Activated T-helper 1 cell treated with anti-CD3 and anti-CD28 coated beads, Interleukin-2, amount 50 U/mL, for 16 hours (primary cell): ENCODE data around the gene FBN3.

Experiments used
- DNase-seq, 2 donors: peaks; one replicate each; pipeline ENCODE4 v3.0.0-alpha.2; 2020; ENCODE audit warnings: low read depth in 1 of 2, low spot score in 1 of 2

FBN3 gene

GRCh38 chr19:8093740-8094139 lies 55.7 kb downstream of the FBN3 start:
- no peak for DNase-seq

- no peak for DNase-seq
Measured at GRCh38 chr19:8090950-8091349, 58.4 kb downstream of the FBN3 start.

- DNase-seq: no peak
Measured at GRCh38 chr19:8089664-8090601, 59.5 kb downstream of the FBN3 start.

- DNase-seq: no peak
Measured at GRCh38 chr19:8088752-8089663, 60.4 kb downstream of the FBN3 start.

GRCh38 chr19:8087876-8088275 lies 61.5 kb downstream of the FBN3 start:
- no peak for DNase-seq

- no peak for DNase-seq
Measured at GRCh38 chr19:8086849-8087248, 62.5 kb downstream of the FBN3 start.

GRCh38 chr19:8085598-8086408 lies 63.6 kb downstream of the FBN3 start:
- DNase-seq: no peak

- DNase-seq: no peak
Measured at GRCh38 chr19:8084152-8084551, 65.2 kb downstream of the FBN3 start.

- no peak for DNase-seq
Measured at GRCh38 chr19:8083141-8083540, 66.3 kb downstream of the FBN3 start.

- no peak for DNase-seq
Measured at GRCh38 chr19:8081569-8082550, 67.5 kb downstream of the FBN3 start.

- no peak for DNase-seq
Measured at GRCh38 chr19:8080832-8081231, 68.6 kb downstream of the FBN3 start.

GRCh38 chr19:8079988-8080387 lies 69.4 kb downstream of the FBN3 start:
- DNase-seq: no peak

GRCh38 chr19:8075158-8076074 lies 74.0 kb downstream of the FBN3 start:
- DNase-seq: no peak

- DNase-seq: no peak
Measured at GRCh38 chr19:8074501-8074900, 74.9 kb downstream of the FBN3 start.

- DNase-seq: no peak
Measured at GRCh38 chr19:8071912-8072311, 77.5 kb downstream of the FBN3 start.

- no peak for DNase-seq
Measured at GRCh38 chr19:8069096-8069973, 80.1 kb downstream of the FBN3 start.

- no peak for DNase-seq
Measured at GRCh38 chr19:8065875-8066261, 83.5 kb downstream of the FBN3 start.
